IMR-90 (cell line): ENCODE results near the gene GPRC5D. TPM values are rescaled to one million over a fixed set of nuclear protein-coding genes. Genes with fewer than 3 reads are reported as not detected.

Experiments
- ATAC-seq: fragments of 200-7000 bp; cut with Tn5 transposase; 2 replicates; pipeline ENCODE4 v1.9.1; 2020; ENCODE audit warnings: low read depth, mild to moderate bottlenecking, moderate library complexity
- BruUV-seq: library from RNA; stranded (reverse); fragments of 400-500 nt; replicated peaks from 2 replicates; lab custom pipeline; 2021; lab: Mats Ljungman, UMichigan
- CTCF ChIA-PET: fragments of 300-600 bp; formaldehyde crosslinking; extraction: SDS; loops from one replicate; lab custom pipeline; 2021; ENCODE audit warnings: antibody characterized with exemption; lab: Yijun Ruan, JAX
- POLR2A ChIA-PET: fragments of 300-600 bp; sonication (Branson Sonifier 250); formaldehyde crosslinking; loops from one replicate; lab custom pipeline; 2022; ENCODE audit warnings: antibody characterized with exemption; ENCODE audit not compliant: unreplicated experiment; lab: Charles Lee
- DNase-seq: peaks from one replicate; pipeline ENCODE4 v3.0.0; 2013
- H2AFZ ChIP-seq: replicated peaks from 2 replicates; pipeline ENCODE3; 2013; ENCODE audit warnings: low read length, mild to moderate bottlenecking; ENCODE audit not compliant: poor library complexity
- H2AK5ac ChIP-seq: 2 replicates; pipeline ENCODE4 v1.6.1; 2013; ENCODE audit warnings: low read depth, low read length, inconsistent platforms
- H2AK9ac ChIP-seq: replicated peaks from 2 replicates; pipeline ENCODE3; 2013; ENCODE audit warnings: mild to moderate bottlenecking, low read depth, low read length, moderate library complexity; ENCODE audit not compliant: poor library complexity
- H2BK120ac ChIP-seq: 2 replicates; pipeline ENCODE4 v1.6.1; 2013; ENCODE audit warnings: low read depth, low read length, inconsistent platforms
- H2BK15ac ChIP-seq: 3 replicates; pipeline ENCODE4 v1.6.1; 2013; ENCODE audit warnings: low read depth, low read length, inconsistent platforms
- H2BK20ac ChIP-seq: 2 replicates; pipeline ENCODE4 v1.6.1; 2013; ENCODE audit warnings: low read depth, mild to moderate bottlenecking, inconsistent platforms, low read length, moderate library complexity
- H2BK5ac ChIP-seq: 2 replicates; pipeline ENCODE4 v1.6.1; 2013; ENCODE audit warnings: mild to moderate bottlenecking, low read depth, low read length, inconsistent platforms; ENCODE audit not compliant: poor library complexity, severe bottlenecking
- H3K14ac ChIP-seq: replicated peaks from 2 replicates; pipeline ENCODE4 v1.6.1; 2013; ENCODE audit warnings: low read depth, low read length, inconsistent platforms
- H3K18ac ChIP-seq: 2 replicates; pipeline ENCODE4 v1.6.1; 2013; ENCODE audit warnings: low read depth, low read length, control low read depth
- H3K23ac ChIP-seq: 2 replicates; pipeline ENCODE4 v1.6.1; 2013; ENCODE audit warnings: low read depth, low read length, inconsistent platforms
- H3K27ac ChIP-seq: 2 replicates; pipeline ENCODE4 v1.5.1; 2013; ENCODE audit warnings: mild to moderate bottlenecking, control low read depth, low read length; ENCODE audit not compliant: insufficient read depth
- H3K27me3 ChIP-seq: 2 replicates; pipeline ENCODE4 v1.6.1; 2013; ENCODE audit warnings: low read length; ENCODE audit not compliant: control insufficient read depth, insufficient read depth
- H3K36me3 ChIP-seq: 2 replicates; pipeline ENCODE4 v1.6.1; 2013; ENCODE audit warnings: low read length, mixed read lengths; ENCODE audit not compliant: control insufficient read depth, insufficient read depth
- H3K4ac ChIP-seq: 2 replicates; pipeline ENCODE4 v1.6.1; 2013; ENCODE audit warnings: low read depth, low read length, inconsistent platforms
- H3K4me1 ChIP-seq: 2 replicates; pipeline ENCODE4 v1.6.1; 2013; ENCODE audit warnings: low read length, mixed read lengths; ENCODE audit not compliant: control insufficient read depth, insufficient read depth
- H3K4me2 ChIP-seq: 2 replicates; pipeline ENCODE4 v1.6.1; 2013; ENCODE audit warnings: low read depth, mild to moderate bottlenecking, control low read depth, low read length, moderate library complexity
- H3K4me3 ChIP-seq: 2 replicates; pipeline ENCODE4 v1.5.1; 2013; ENCODE audit warnings: low read depth, mild to moderate bottlenecking, control low read depth, low read length, moderate library complexity; ENCODE audit not compliant: insufficient read depth
- H3K56ac ChIP-seq: 2 replicates; pipeline ENCODE4 v1.6.1; 2013; ENCODE audit warnings: low read length, inconsistent platforms; ENCODE audit not compliant: insufficient read depth; ENCODE audit errors: extremely low read depth
- H3K79me1 ChIP-seq, 2 experiments: 2 replicates each; pipeline ENCODE4 v1.6.1; 2013; ENCODE audit warnings: low read length in 2 of 2, inconsistent platforms in 1 of 2, low read depth in 1 of 2
- H3K9ac ChIP-seq: 2 replicates; pipeline ENCODE4 v1.6.1; 2013; ENCODE audit warnings: low read depth, low read length, control low read depth
- H3K9me1 ChIP-seq: 2 replicates; pipeline ENCODE4 v1.6.1; 2013; ENCODE audit warnings: low read length, inconsistent platforms; ENCODE audit not compliant: insufficient read depth
- H3K9me3 ChIP-seq: 2 replicates; pipeline ENCODE4 v1.6.1; 2013; ENCODE audit warnings: low read length; ENCODE audit not compliant: control insufficient read depth, insufficient read depth
- H4K20me1 ChIP-seq: 2 replicates; pipeline ENCODE4 v1.6.1; 2013; ENCODE audit warnings: low read length, inconsistent platforms; ENCODE audit not compliant: insufficient read depth
- H4K5ac ChIP-seq: 2 replicates; pipeline ENCODE4 v1.6.1; 2013; ENCODE audit warnings: mild to moderate bottlenecking, low read depth, low read length, control low read depth
- H4K8ac ChIP-seq, 2 experiments: 2 replicates each; pipeline ENCODE4 v1.6.1; 2013; ENCODE audit warnings: low read depth in 2 of 2, low read length in 2 of 2, control low read depth in 1 of 2, inconsistent platforms in 1 of 2
- H4K91ac ChIP-seq: 2 replicates; pipeline ENCODE4 v1.6.1; 2013; ENCODE audit warnings: low read depth, low read length, inconsistent platforms; ENCODE audit not compliant: insufficient read depth
- BHLHE40 ChIP-seq: fragments of 150-350 bp; IDR thresholded peaks from 2 replicates; pipeline ENCODE4 v1.6.1; 2016; ENCODE audit warnings: mild to moderate bottlenecking, low read depth, low read length
- CHD1 ChIP-seq: IDR thresholded peaks from 2 replicates; pipeline ENCODE4 v1.6.1; 2012; ENCODE audit warnings: low read depth, low read length, improper control_type of control experiment
- MAFK ChIP-seq: IDR thresholded peaks from 2 replicates; pipeline ENCODE4 v1.6.1; 2012; ENCODE audit warnings: low read depth, low read length, improper control_type of control experiment
- MAZ ChIP-seq: IDR thresholded peaks from 2 replicates; pipeline ENCODE4 v1.6.1; 2012; ENCODE audit warnings: low read depth, mild to moderate bottlenecking, low read length, improper control_type of control experiment, moderate library complexity, borderline replicate concordance
- MXI1 ChIP-seq: IDR thresholded peaks from 2 replicates; pipeline ENCODE4 v1.6.1; 2012; ENCODE audit warnings: low read depth, mild to moderate bottlenecking, low read length, moderate library complexity, borderline replicate concordance
- NFE2L2 ChIP-seq: fragments of 150-350 bp; IDR thresholded peaks from 2 replicates; pipeline ENCODE4 v1.6.1; 2016; ENCODE audit warnings: low read depth, mild to moderate bottlenecking, low read length
- POLR2A ChIP-seq: IDR thresholded peaks from 2 replicates; pipeline ENCODE4 v1.6.1; 2012; ENCODE audit warnings: mild to moderate bottlenecking, low read depth, low read length
- RCOR1 ChIP-seq: IDR thresholded peaks from 2 replicates; pipeline ENCODE4 v1.6.1; 2012; ENCODE audit warnings: mild to moderate bottlenecking, low read length, improper control_type of control experiment; ENCODE audit not compliant: insufficient replicate concordance
- SMC3 ChIP-seq: fragments of 150-350 bp; IDR thresholded peaks from 2 replicates; pipeline ENCODE4 v1.6.1; 2016; ENCODE audit warnings: low read depth, mild to moderate bottlenecking, antibody characterized with exemption, low read length, moderate library complexity
- WGBS, 2 experiments: methylation state at CpG; one replicate each; pipeline versions ENCODE4 v1.1.5 to v1.1.7; 2013; ENCODE audit warnings: missing lambda C conversion rate in 2 of 2; ENCODE audit not compliant: insufficient read length in 1 of 2; ENCODE audit errors: extremely low coverage in 2 of 2; 5-methylcytosine and 5-hydroxymethylcytosine counted together
- dilution Hi-C: fragments of 300-500 bp; cut with HindIII; formaldehyde crosslinking; loops from one replicate; pipeline ENCODE4 v1.14.3; 2018; ENCODE audit warnings: low sequenced_read_pairs; ENCODE audit not compliant: unreplicated experiment
- in situ Hi-C: fragments of 300-500 bp; cut with MboI; formaldehyde crosslinking; loops from 3 replicates; pipeline ENCODE4 v1.14.3; 2019; ENCODE audit warnings: low sequenced_read_pairs, inconsistent platforms, mixed read lengths
- intact Hi-C: fragments of 100-400 bp; cut with micrococcal nuclease; formaldehyde crosslinking; loops from 2 replicates; pipeline ENCODE4 v1.10.0; 2022
- polyA plus RNA-seq, 3 experiments: library from polyadenylated mRNA; depleted of rRNA; stranded (reverse); fragments of >200 nt; gene quantifications; 2 replicates each; pipeline ENCODE4 v1.2.3, GENCODE V29; 2012; ENCODE audit warnings: low replicate concordance in 1 of 3
- total RNA-seq: library from RNA; depleted of rRNA; stranded (reverse); fragments of >200 nt; gene quantifications from 2 replicates; pipeline ENCODE4 v1.2.3, GENCODE V29; 2012
- TF ChIP-seq, protein P1 (sequence below): fragments of 150-350 bp; IDR thresholded peaks from 2 replicates; pipeline ENCODE4 v1.6.1; 2016; ENCODE audit warnings: low read depth, mild to moderate bottlenecking, low read length, moderate library complexity, borderline replicate concordance
- TF ChIP-seq, protein P2 (sequence below): fragments of 150-350 bp; IDR thresholded peaks from 2 replicates; pipeline ENCODE4 v1.6.1; 2017; ENCODE audit warnings: mild to moderate bottlenecking, antibody characterized with exemption, low read length, low read depth

GPRC5D gene
- total and polyA plus RNA-seq, 2 of the 4 experiments (the other 2 are of a cell fraction), result not detected

GRCh38 chr12:12909995-12910420 lies 42.0 kb downstream of the GPRC5D start (continued):
- no peak for TF ChIP-seq NFE2L2

DNA sequence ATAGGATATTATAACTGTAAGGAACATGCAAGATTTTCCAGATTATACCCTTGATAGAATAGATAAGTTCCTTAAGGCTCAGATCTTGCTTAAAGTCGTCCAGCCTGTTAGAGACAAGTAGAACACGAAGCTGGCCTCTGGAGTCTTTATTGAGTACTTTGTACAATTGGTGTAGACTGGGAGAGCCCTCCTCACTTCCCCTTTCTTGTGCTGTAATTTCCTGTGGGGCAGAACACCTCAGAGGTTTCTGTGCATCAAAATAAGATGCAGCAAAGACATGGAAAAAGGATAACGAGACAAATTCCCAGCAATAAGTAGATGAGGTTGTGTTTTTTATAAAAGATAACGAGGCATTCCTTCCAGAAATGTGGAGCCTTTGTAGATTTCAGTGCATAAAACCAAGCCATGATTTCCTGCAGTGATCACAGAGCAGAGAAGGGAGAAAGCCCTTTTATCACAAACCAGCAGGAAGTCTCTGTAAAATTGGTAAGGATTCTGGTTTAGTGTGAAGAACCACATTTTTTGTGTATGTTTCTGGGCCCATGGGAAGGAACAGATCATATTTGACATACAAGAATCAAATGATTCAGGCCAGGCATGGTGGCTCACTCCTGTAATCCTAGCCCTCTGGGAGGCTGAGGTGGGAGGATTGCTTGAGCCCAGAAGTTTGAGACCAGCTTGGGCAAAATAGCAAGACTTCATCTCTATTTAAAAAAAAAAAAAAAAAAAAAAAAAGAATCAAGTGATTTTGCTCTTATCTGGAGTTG lies 42.6 kb downstream of the GPRC5D start:
- Histone ChIP-seq H3K9me1 (peaks cover 16% of the 10 kb centered on the region), H3K4me3 (no peak overlapping the region), H2AFZ (no peak overlapping the region), H3K18ac (peak overlapping the region; percentile 18), H2BK120ac (peak overlapping the region; percentile 6; the same call in 1 of the 2 replicates), H4K5ac (no peak overlapping the region; the same call in 1 of the 2 replicates), H2BK15ac (no peak overlapping the region), H4K8ac (no peak overlapping the region), H3K4me2 (no peak overlapping the region), H3K27me3 (no peaks in the 10 kb centered on the region), H4K20me1 (peaks cover 17% of the 10 kb centered on the region; the same call in 1 of the 2 replicates), H3K9me3 (no peaks in the 10 kb centered on the region), H3K27ac (no peak overlapping the region), H4K91ac (no peak overlapping the region), H2AK5ac (no peak overlapping the region), H3K4ac (no peak overlapping the region), H2AK9ac (no peak overlapping the region), H3K9ac (no peak overlapping the region), H3K23ac (no peak overlapping the region; the same call in 1 of the 2 replicates), H3K79me1 (peaks cover 22 to 73% of the 10 kb centered on the region in 2 experiments), H3K36me3 (peaks cover 47% of the 10 kb centered on the region), H3K14ac (no peak overlapping the region; the same call in 1 of the 2 replicates), H2BK20ac (peak overlapping the region; percentile 23; the same call in 1 of the 2 replicates), H2BK5ac (no peak overlapping the region), H3K56ac (no peak overlapping the region), H3K4me1 (peaks cover 12% of the 10 kb centered on the region)
- dilution Hi-C loops, result no loop called here
- no CpG with 5 or more reads among the region's 4 CpGs for WGBS, 2 experiments
- in situ Hi-C loops, result loop anchor here (25.0 kb wide), 1 partner anchor 628 kb away; no protein-coding TSS in a partner anchor
- ATAC-seq, result peak; percentile 18
- TF ChIP-seq NFE2L2 (no peak), CHD1 (no peak), POLR2A (no peak), SMC3 (no peak), MXI1 (no peak), RCOR1 (no peak), MAFK (no peak), BHLHE40 (no peak), MAZ (no peak)
- TF ChIP-seq, protein P1, sequence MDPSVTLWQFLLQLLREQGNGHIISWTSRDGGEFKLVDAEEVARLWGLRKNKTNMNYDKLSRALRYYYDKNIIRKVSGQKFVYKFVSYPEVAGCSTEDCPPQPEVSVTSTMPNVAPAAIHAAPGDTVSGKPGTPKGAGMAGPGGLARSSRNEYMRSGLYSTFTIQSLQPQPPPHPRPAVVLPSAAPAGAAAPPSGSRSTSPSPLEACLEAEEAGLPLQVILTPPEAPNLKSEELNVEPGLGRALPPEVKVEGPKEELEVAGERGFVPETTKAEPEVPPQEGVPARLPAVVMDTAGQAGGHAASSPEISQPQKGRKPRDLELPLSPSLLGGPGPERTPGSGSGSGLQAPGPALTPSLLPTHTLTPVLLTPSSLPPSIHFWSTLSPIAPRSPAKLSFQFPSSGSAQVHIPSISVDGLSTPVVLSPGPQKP, result no peak
- TF ChIP-seq, protein P2, sequence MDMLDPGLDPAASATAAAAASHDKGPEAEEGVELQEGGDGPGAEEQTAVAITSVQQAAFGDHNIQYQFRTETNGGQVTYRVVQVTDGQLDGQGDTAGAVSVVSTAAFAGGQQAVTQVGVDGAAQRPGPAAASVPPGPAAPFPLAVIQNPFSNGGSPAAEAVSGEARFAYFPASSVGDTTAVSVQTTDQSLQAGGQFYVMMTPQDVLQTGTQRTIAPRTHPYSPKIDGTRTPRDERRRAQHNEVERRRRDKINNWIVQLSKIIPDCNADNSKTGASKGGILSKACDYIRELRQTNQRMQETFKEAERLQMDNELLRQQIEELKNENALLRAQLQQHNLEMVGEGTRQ, result no peak
- CTCF ChIA-PET, result interaction anchor here (0.7 kb wide), 1 partner anchor 55 kb away, joined by 4 read pairs; no protein-coding TSS in a partner anchor
- POLR2A ChIA-PET, result no interaction called here
- DNase-seq, result no peak
- intact Hi-C loops, result no loop called here
- no TSS peak for BruUV-seq
